Measurements from ENCODE around the gene NUCB2.

DNA sequence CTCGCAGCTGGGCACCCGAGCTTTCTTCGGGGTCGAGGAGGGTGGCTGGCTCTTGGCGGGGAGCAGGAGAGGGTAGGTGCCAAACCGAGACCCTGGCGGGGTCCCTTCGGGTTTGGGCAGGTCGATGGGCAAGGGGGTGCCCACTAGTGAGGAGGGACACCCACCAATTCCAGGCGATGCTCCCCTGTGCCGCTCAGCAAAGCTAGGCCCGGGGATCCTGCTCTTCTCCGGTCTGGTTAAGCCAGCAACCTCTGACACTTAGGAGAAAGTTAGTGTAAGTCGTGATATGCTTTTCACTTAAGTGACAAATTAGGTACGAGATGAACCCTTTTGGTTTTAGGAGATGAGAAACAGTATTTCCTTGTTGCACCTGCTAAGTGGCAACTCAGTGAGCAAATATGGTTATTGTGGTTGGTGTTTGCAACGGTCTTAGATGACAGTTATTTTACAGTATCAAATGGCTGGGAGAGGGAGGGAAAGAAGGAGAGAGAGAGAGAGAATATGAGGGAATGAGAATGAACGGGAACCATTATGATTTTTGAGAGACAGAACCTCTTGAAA is 565 bp downstream of the NUCB2 start:
- TF ChIP-seq, protein P1, sequence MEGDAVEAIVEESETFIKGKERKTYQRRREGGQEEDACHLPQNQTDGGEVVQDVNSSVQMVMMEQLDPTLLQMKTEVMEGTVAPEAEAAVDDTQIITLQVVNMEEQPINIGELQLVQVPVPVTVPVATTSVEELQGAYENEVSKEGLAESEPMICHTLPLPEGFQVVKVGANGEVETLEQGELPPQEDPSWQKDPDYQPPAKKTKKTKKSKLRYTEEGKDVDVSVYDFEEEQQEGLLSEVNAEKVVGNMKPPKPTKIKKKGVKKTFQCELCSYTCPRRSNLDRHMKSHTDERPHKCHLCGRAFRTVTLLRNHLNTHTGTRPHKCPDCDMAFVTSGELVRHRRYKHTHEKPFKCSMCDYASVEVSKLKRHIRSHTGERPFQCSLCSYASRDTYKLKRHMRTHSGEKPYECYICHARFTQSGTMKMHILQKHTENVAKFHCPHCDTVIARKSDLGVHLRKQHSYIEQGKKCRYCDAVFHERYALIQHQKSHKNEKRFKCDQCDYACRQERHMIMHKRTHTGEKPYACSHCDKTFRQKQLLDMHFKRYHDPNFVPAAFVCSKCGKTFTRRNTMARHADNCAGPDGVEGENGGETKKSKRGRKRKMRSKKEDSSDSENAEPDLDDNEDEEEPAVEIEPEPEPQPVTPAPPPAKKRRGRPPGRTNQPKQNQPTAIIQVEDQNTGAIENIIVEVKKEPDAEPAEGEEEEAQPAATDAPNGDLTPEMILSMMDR (conservative IDR thresholded peaks at IDR 0.05 in 1 of 2, IDR thresholded peaks at IDR 0.05 in 1 of 2; ENCODE audit: low read depth in 1 of 2, low read length in 2 of 2) = no peak
- TF ChIP-seq EZH2 (IDR thresholded peaks at IDR 0.05; ENCODE audit: low read length, missing control alignments) = no peak
